Measurements from ENCODE around the gene PGM2L1. TPM values are rescaled to one million over a fixed set of nuclear protein-coding genes. Genes with fewer than 3 reads are reported as not detected.

PGM2L1 gene
- total and polyA plus RNA-seq, 2 experiments from 2014 or later: 4.7 to 5.6 TPM

GRCh38 chr11:74354036-74354435 is 44.2 kb downstream of the PGM2L1 start:
- H3K27ac ChIP-seq: no peak overlapping the region
- H3K4me1 ChIP-seq (ENCODE audit: low read depth): no peaks in the 10 kb centered on the region
- H3K36me3 ChIP-seq: no peaks in the 10 kb centered on the region
- TF ChIP-seq, protein P1, sequence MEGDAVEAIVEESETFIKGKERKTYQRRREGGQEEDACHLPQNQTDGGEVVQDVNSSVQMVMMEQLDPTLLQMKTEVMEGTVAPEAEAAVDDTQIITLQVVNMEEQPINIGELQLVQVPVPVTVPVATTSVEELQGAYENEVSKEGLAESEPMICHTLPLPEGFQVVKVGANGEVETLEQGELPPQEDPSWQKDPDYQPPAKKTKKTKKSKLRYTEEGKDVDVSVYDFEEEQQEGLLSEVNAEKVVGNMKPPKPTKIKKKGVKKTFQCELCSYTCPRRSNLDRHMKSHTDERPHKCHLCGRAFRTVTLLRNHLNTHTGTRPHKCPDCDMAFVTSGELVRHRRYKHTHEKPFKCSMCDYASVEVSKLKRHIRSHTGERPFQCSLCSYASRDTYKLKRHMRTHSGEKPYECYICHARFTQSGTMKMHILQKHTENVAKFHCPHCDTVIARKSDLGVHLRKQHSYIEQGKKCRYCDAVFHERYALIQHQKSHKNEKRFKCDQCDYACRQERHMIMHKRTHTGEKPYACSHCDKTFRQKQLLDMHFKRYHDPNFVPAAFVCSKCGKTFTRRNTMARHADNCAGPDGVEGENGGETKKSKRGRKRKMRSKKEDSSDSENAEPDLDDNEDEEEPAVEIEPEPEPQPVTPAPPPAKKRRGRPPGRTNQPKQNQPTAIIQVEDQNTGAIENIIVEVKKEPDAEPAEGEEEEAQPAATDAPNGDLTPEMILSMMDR (IDR thresholded peaks at IDR 0.05; ENCODE audit: low read depth, low read length): no peak
- no peaks in the 10 kb centered on the region for H3K9me3 ChIP-seq (ENCODE audit: low read depth)
- DNase-seq (ENCODE audit: low read depth in 1 of 2, low spot score in 1 of 2): no peak
- no peaks in the 10 kb centered on the region for H3K27me3 ChIP-seq
- no peak overlapping the region for H3K4me3 ChIP-seq

GRCh38 chr11:74347381-74347780 is 50.9 kb downstream of the PGM2L1 start:
- DNase-seq (ENCODE audit: low read depth in 1 of 2, low spot score in 1 of 2): peak in 1 of 2 donors; percentile 50
- no peaks in the 10 kb centered on the region for H3K27me3 ChIP-seq
- no peak overlapping the region for H3K27ac ChIP-seq
- no peaks in the 10 kb centered on the region for H3K9me3 ChIP-seq (ENCODE audit: low read depth)
- no peak overlapping the region for H3K4me3 ChIP-seq
- no peaks in the 10 kb centered on the region for H3K4me1 ChIP-seq (ENCODE audit: low read depth)
- H3K36me3 ChIP-seq: peaks cover 3% of the 10 kb centered on the region
- TF ChIP-seq, protein P1 (IDR thresholded peaks at IDR 0.05; ENCODE audit: low read depth, low read length): no peak

DNA sequence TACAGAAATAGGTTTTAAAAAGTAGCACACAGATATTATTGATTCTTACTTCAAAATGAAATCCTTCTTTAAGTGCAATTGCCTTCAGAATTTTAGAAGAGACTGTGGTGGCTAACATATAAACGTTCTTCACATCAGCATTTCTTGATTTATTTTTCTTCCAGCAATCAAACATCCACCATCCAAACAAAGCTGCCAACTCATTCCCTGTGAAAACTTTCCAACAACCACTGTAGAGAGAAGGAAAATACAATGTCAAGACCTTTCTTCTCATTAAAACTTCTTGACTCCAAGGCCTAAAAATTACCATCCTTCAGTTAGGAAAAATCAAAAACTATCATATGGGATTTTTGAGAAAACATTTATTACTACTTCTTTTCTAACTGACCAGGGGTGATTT is 52.8 kb downstream of the PGM2L1 start:
- no peak for DNase-seq (ENCODE audit: low read depth in 1 of 2, low spot score in 1 of 2)
- Histone ChIP-seq H3K27me3 (no peaks in the 10 kb centered on the region), H3K4me1 (ENCODE audit: low read depth) (no peaks in the 10 kb centered on the region), H3K27ac (no peak overlapping the region), H3K4me3 (no peak overlapping the region), H3K36me3 (peaks cover 6% of the 10 kb centered on the region), H3K9me3 (ENCODE audit: low read depth) (no peaks in the 10 kb centered on the region)
- TF ChIP-seq, protein P1 (IDR thresholded peaks at IDR 0.05; ENCODE audit: low read depth, low read length): no peak

GRCh38 chr11:74341921-74342320 is 56.3 kb downstream of the PGM2L1 start:
- peaks cover 12% of the 10 kb centered on the region for H3K36me3 ChIP-seq
- no peak overlapping the region for H3K4me3 ChIP-seq
- DNase-seq (ENCODE audit: low read depth in 1 of 2, low spot score in 1 of 2): no peak
- TF ChIP-seq, protein P1 (IDR thresholded peaks at IDR 0.05; ENCODE audit: low read depth, low read length): no peak
- no peaks in the 10 kb centered on the region for H3K27me3 ChIP-seq
- H3K9me3 ChIP-seq (ENCODE audit: low read depth): no peaks in the 10 kb centered on the region
- no peak overlapping the region for H3K27ac ChIP-seq
- H3K4me1 ChIP-seq (ENCODE audit: low read depth): no peaks in the 10 kb centered on the region

DNA sequence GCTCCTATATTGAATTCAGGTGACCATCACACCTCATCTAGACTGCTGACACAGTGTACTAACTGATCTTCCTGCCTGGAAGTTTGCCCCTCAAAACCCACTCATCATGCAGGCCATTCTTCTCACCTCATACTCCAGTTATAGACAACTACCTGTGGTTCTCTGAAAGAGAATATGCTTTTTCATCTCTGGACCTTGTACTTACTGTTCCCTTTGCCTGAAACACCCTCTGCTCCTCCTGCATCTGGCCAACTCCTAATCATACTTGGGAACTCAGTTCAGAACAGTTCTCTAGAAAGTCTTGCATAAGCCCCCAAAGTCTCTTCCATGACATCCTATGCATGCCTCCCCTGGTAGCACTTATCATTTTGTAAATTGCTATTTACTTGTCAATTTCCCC is 58.6 kb downstream of the PGM2L1 start:
- DNase-seq (ENCODE audit: low read depth in 1 of 2, low spot score in 1 of 2): no peak

More for the DNA sequence above, 58.6 kb downstream of the PGM2L1 start:
- TF ChIP-seq, protein P1 (IDR thresholded peaks at IDR 0.05; ENCODE audit: low read depth, low read length): no peak
- Histone ChIP-seq H3K4me3 (no peak overlapping the region), H3K9me3 (ENCODE audit: low read depth) (no peaks in the 10 kb centered on the region), H3K36me3 (peaks cover 12% of the 10 kb centered on the region), H3K27ac (no peak overlapping the region), H3K27me3 (no peaks in the 10 kb centered on the region), H3K4me1 (ENCODE audit: low read depth) (no peaks in the 10 kb centered on the region)
